ENCODE measurements around the gene CRISPLD2. TPM values are rescaled to one million over a fixed set of nuclear protein-coding genes. Genes with fewer than 3 reads are reported as not detected.

The CRISPLD2 gene
- total RNA-seq, 1 donor = 0.99 TPM

- DNase-seq (ENCODE audit: low read depth) = no peak
- TF ChIP-seq, protein P1, sequence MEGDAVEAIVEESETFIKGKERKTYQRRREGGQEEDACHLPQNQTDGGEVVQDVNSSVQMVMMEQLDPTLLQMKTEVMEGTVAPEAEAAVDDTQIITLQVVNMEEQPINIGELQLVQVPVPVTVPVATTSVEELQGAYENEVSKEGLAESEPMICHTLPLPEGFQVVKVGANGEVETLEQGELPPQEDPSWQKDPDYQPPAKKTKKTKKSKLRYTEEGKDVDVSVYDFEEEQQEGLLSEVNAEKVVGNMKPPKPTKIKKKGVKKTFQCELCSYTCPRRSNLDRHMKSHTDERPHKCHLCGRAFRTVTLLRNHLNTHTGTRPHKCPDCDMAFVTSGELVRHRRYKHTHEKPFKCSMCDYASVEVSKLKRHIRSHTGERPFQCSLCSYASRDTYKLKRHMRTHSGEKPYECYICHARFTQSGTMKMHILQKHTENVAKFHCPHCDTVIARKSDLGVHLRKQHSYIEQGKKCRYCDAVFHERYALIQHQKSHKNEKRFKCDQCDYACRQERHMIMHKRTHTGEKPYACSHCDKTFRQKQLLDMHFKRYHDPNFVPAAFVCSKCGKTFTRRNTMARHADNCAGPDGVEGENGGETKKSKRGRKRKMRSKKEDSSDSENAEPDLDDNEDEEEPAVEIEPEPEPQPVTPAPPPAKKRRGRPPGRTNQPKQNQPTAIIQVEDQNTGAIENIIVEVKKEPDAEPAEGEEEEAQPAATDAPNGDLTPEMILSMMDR (IDR thresholded peaks at IDR 0.05; ENCODE audit: insufficient read depth, low read length) = no peak
- H3K4me3 ChIP-seq (ENCODE audit: low read depth, low read length) = no peak overlapping the region
Observed at GRCh38 chr16:84836967-84837366, 17.2 kb downstream of the CRISPLD2 start.

DNA sequence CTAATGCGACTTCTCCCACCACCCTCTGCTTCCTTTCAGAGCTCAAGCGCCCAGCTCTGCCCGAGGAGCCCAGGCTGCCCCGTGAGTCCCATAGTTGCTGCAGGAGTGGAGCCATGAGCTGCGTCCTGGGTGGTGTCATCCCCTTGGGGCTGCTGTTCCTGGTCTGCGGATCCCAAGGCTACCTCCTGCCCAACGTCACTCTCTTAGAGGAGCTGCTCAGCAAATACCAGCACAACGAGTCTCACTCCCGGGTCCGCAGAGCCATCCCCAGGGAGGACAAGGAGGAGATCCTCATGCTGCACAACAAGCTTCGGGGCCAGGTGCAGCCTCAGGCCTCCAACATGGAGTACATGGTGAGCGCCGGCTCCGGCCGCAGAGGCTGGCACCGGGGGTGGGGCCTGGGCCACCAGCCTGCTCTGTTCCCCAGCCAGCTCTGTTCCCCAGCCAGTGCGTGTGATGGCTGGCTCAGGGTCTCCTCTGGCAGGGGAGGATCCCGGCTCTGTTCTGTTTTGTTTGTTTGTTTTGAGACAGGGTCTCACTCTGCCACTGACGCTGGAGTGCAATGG lies 18.7 kb downstream of the CRISPLD2 start:
- no peak overlapping the region for H3K4me3 ChIP-seq (ENCODE audit: low read depth, low read length)
- no peak for DNase-seq (ENCODE audit: low read depth)
- TF ChIP-seq, protein P1 (IDR thresholded peaks at IDR 0.05; ENCODE audit: insufficient read depth, low read length) = no peak

GRCh38 chr16:84839054-84839453 lies 19.3 kb downstream of the CRISPLD2 start:
- H3K4me3 ChIP-seq (ENCODE audit: low read depth, low read length) = no peak overlapping the region
- peak; percentile 84 for DNase-seq (ENCODE audit: low read depth)
- TF ChIP-seq, protein P1 (IDR thresholded peaks at IDR 0.05; ENCODE audit: insufficient read depth, low read length) = no peak

DNA sequence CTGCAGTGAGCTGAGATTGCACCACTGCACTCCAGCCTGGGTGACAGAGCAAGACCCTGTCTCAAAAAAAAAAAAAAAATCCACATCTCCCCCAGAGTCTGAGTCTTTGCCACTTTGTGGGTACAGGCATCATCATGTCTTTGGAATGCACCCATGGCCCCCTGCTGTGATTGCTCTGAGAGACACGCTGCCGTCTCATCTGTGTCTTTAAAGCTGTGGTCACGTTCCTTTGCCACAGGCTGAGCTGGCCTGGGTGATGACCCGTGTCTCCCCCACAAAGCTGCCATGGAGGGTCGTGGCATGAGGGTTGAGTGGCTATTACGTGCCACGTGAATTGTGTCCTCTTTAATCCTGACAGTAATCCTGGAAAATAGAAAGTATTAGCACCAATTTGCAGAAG lies 20.2 kb downstream of the CRISPLD2 start:
- no peak for DNase-seq (ENCODE audit: low read depth)

DNA sequence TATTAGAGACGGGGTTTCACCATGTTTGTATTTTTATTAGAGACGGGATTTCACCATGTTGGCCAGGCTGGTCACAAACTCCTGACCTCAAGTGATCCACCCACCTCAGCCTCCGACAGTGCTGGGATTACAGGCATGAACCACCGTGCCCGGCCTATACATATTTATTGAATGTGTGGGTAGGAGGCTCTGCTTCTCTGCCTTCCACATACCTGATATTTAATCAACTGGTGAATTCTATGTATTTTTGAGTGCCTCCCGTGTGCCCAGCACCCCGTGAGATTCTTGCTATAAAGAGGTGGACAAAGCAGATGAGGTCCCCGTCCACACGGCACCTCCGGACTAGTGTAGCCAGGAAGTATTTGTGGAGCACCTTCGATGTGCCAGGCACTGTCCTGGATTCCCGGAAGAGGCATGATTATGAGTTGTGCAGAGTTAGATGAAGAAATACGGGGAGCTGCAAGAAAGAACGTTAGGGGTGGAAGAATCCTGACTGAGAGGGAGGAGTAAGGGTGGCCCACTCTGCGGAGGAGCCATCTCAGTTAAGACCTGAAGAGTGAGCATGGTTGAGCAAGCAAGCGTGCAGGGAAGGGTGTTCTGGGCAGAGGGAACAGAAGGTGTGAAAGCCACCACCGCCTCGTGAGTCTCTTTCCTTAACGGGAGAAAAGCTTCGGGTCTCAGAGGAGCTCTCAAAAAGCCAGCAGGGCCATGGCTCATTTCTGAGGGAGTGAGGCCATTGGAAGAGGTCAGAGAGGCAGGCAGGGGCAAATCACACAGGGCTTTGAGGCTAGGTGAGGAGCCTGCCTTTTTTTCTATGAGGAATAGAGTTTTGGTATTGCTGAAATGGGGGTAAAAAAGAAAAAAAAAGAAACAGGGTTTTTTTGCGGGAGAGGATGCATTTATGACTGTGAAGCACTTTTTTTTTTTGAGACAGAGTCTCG lies 21.2 kb downstream of the CRISPLD2 start:
- H3K4me3 ChIP-seq (ENCODE audit: low read depth, low read length) = no peak overlapping the region
- no peak for DNase-seq (ENCODE audit: low read depth)
- TF ChIP-seq, protein P1 (IDR thresholded peaks at IDR 0.05; ENCODE audit: insufficient read depth, low read length) = no peak

More for the DNA sequence above, 20.2 kb downstream of the CRISPLD2 start:
- H3K4me3 ChIP-seq (ENCODE audit: low read depth, low read length) = no peak overlapping the region
- TF ChIP-seq, protein P1 (IDR thresholded peaks at IDR 0.05; ENCODE audit: insufficient read depth, low read length) = no peak

- no peak overlapping the region for H3K4me3 ChIP-seq (ENCODE audit: low read depth, low read length)
- no peak for DNase-seq (ENCODE audit: low read depth)
- TF ChIP-seq, protein P1 (IDR thresholded peaks at IDR 0.05; ENCODE audit: insufficient read depth, low read length) = no peak
Observed at GRCh38 chr16:84841787-84842300, 22.1 kb downstream of the CRISPLD2 start.
